Astrocyte (in vitro differentiated cells and primary cell): ENCODE measurements around the gene ABCF2. TPM values are rescaled to one million over a fixed set of nuclear protein-coding genes. Genes with fewer than 3 reads are reported as not detected.

ENCODE experiments used
- DNase-seq: peaks from one replicate; pipeline ENCODE4 v3.0.0-alpha.2; 2010; ENCODE audit warnings: low read depth
- FAIRE-seq: peaks from 2 replicates; lab custom pipeline; 2011; peaks lifted over from hg19 to GRCh38; lab: Jason Lieb, UNC
- H2AFZ ChIP-seq: 2 replicates; pipeline ENCODE4 v1.6.0; 2012; ENCODE audit warnings: low read depth, low read length, inconsistent platforms
- H3K27ac ChIP-seq: 2 replicates; pipeline ENCODE4 v1.5.1; 2011; ENCODE audit warnings: low read depth, low read length, inconsistent platforms
- H3K27me3 ChIP-seq: 2 replicates; pipeline ENCODE4 v1.6.0; 2011; ENCODE audit warnings: low read length, inconsistent platforms; ENCODE audit not compliant: insufficient read depth
- H3K36me3 ChIP-seq: 2 replicates; pipeline ENCODE4 v1.5.1; 2011; ENCODE audit warnings: low read length, inconsistent platforms; ENCODE audit not compliant: insufficient read depth
- H3K4me1 ChIP-seq: 2 replicates; pipeline ENCODE4 v1.5.1; 2011; ENCODE audit warnings: low read length, inconsistent platforms; ENCODE audit not compliant: insufficient read depth
- H3K4me2 ChIP-seq: 2 replicates; pipeline ENCODE4 v1.6.0; 2012; ENCODE audit warnings: low read length, inconsistent platforms
- H3K4me3 ChIP-seq: 2 replicates; pipeline ENCODE4 v1.5.1; 2011; ENCODE audit warnings: low read depth, mild to moderate bottlenecking, low read length, inconsistent platforms; ENCODE audit not compliant: insufficient read depth
- H3K79me2 ChIP-seq: 2 replicates; pipeline ENCODE4 v1.6.0; 2012; ENCODE audit warnings: mild to moderate bottlenecking, low read length, inconsistent platforms; ENCODE audit not compliant: insufficient read depth
- H3K9ac ChIP-seq: 2 replicates; pipeline ENCODE4 v1.6.0; 2012; ENCODE audit warnings: mild to moderate bottlenecking, low read length, inconsistent platforms
- H3K9me3 ChIP-seq: 2 replicates; pipeline ENCODE4 v1.5.1; 2012; ENCODE audit warnings: low read depth, mild to moderate bottlenecking, low read length, inconsistent platforms; ENCODE audit not compliant: insufficient read depth
- H4K20me1 ChIP-seq: 2 replicates; pipeline ENCODE4 v1.6.0; 2012; ENCODE audit warnings: low read length, inconsistent platforms; ENCODE audit not compliant: insufficient read depth
- H3K27ac Mint-ChIP-seq: one replicate; pipeline ENCODE4 v1.8.0; 2021; ENCODE audit warnings: mild to moderate bottlenecking, mixed read lengths; ENCODE audit not compliant: unreplicated experiment
- H3K27me3 Mint-ChIP-seq: one replicate; pipeline ENCODE4 v1.8.0; 2021; ENCODE audit warnings: low read depth, mixed read lengths; ENCODE audit not compliant: unreplicated experiment
- H3K36me3 Mint-ChIP-seq: one replicate; pipeline ENCODE4 v1.8.0; 2021; ENCODE audit warnings: low read depth, mixed read lengths; ENCODE audit not compliant: unreplicated experiment
- H3K4me1 Mint-ChIP-seq: one replicate; pipeline ENCODE4 v1.8.0; 2021; ENCODE audit warnings: low read depth, mixed read lengths; ENCODE audit not compliant: unreplicated experiment
- H3K4me3 Mint-ChIP-seq: one replicate; pipeline ENCODE4 v1.8.0; 2021; ENCODE audit warnings: mild to moderate bottlenecking, moderate library complexity, mixed read lengths; ENCODE audit not compliant: unreplicated experiment
- H3K9me3 Mint-ChIP-seq: one replicate; pipeline ENCODE4 v1.8.0; 2021; ENCODE audit warnings: mild to moderate bottlenecking, mixed read lengths; ENCODE audit not compliant: unreplicated experiment
- CTCF ChIP-seq: IDR thresholded peaks from 2 replicates; pipeline ENCODE4 v1.5.1; 2011; ENCODE audit warnings: low read depth, mild to moderate bottlenecking, inconsistent platforms, low read length, moderate library complexity; ENCODE audit not compliant: insufficient read depth
- EZH2 ChIP-seq: IDR thresholded peaks from 2 replicates; pipeline ENCODE4 v1.6.1; 2012; ENCODE audit warnings: mild to moderate bottlenecking, low read length, inconsistent platforms; ENCODE audit not compliant: insufficient read depth
- total RNA-seq: library from RNA; stranded (reverse); gene quantifications from 2 replicates; pipeline ENCODE4 v1.2.1, GENCODE V29; 2021

Gene ABCF2
- total RNA-seq, 1 donor from 2014 or later: 53.2 TPM

- H3K36me3 ChIP-seq: peaks cover 37% of the 10 kb centered on the region
- H3K27me3 ChIP-seq: no peaks in the 10 kb centered on the region
- Mint-ChIP-seq H3K9me3 (no peaks in the 10 kb centered on the region), H3K27ac (peak overlapping the region; percentile 53), H3K27me3 (no peaks in the 10 kb centered on the region), H3K4me3 (no peak overlapping the region), H3K36me3 (peaks cover 21% of the 10 kb centered on the region), H3K4me1 (peaks cover 6% of the 10 kb centered on the region)
- no peak overlapping the region for H3K4me3 ChIP-seq
- peaks cover 42% of the 10 kb centered on the region for H3K79me2 ChIP-seq
- peaks cover 93% of the 10 kb centered on the region for H4K20me1 ChIP-seq
- no peaks in the 10 kb centered on the region for H3K9me3 ChIP-seq
- DNase-seq: no peak
- H3K4me1 ChIP-seq: peaks cover 14% of the 10 kb centered on the region
- FAIRE-seq: no peak
- TF ChIP-seq CTCF: no peak
- no peak for TF ChIP-seq EZH2
- no peak overlapping the region for H3K4me2 ChIP-seq
- H2AFZ ChIP-seq: no peak overlapping the region
- no peak overlapping the region for H3K27ac ChIP-seq
- H3K9ac ChIP-seq: no peak overlapping the region
These were observed 14.1 kb upstream of the ABCF2 start for GRCh38 chr7:151240942-151241754.

GRCh38 chr7:151240536-151240935 is 13.5 kb upstream of the ABCF2 start:
- no peak overlapping the region for H3K27ac ChIP-seq
- H4K20me1 ChIP-seq: peaks cover 94% of the 10 kb centered on the region
- TF ChIP-seq CTCF (no peak), EZH2 (no peak)
- DNase-seq: no peak
- peaks cover 8% of the 10 kb centered on the region for H3K4me1 ChIP-seq
- no peak for FAIRE-seq
- H3K27me3 ChIP-seq: no peaks in the 10 kb centered on the region
- Mint-ChIP-seq H3K27ac (peak overlapping the region; percentile 34), H3K4me1 (peaks cover 9% of the 10 kb centered on the region), H3K27me3 (no peaks in the 10 kb centered on the region), H3K4me3 (no peak overlapping the region), H3K36me3 (peaks cover 21% of the 10 kb centered on the region), H3K9me3 (no peaks in the 10 kb centered on the region)
- H3K4me3 ChIP-seq: no peak overlapping the region
- H3K9me3 ChIP-seq: no peaks in the 10 kb centered on the region
- no peak overlapping the region for H3K9ac ChIP-seq
- H3K79me2 ChIP-seq: peaks cover 46% of the 10 kb centered on the region
- no peak overlapping the region for H2AFZ ChIP-seq
- peaks cover 40% of the 10 kb centered on the region for H3K36me3 ChIP-seq
- H3K4me2 ChIP-seq: no peak overlapping the region
